ENCODE measurements around the gene DDX1. TPM values are rescaled to one million over a fixed set of nuclear protein-coding genes. Genes with fewer than 3 reads are reported as not detected.

The DDX1 gene
- total and polyA plus RNA-seq, 10 of the 15 experiments (the other 5 are each of a cell fraction or from before 2014, with no cell fraction given): 53.2 to 134 (median 85.6) TPM

DNA sequence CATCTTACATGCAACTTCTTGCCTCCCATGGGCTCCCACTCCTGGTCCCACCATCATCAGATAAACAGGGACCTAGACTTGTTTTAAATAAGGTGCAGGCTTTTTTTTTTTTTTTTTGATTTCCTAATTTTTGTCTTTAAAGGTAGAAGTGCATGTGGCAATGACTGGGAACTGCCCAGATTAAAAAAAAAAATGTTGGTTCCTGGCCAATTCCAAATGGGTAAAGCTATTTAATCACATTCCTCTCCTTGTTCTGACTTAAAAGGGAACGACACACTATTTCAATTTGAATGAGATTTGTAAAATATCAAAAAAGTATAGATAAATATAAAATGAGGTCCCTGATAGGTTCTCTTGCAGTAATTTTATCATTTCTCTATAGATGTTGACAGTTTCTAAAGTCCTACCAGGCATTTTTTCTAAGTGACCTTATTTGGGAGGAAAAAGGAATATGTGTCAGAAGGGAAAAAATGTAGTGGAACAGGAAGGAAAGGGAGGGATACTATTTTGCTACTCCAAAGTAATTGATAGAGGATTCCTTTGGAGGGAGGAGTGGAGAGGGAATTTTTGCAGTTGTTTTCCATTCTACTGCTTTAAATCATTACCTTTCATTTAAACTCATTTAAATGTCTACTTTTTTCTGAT lies 43.3 kb downstream of the DDX1 start:
- TF ChIP-seq FOXK2 (IDR thresholded peaks at IDR 0.05) (no peak), ZNF274 (IDR thresholded peaks at IDR 0.05; ENCODE audit: insufficient read depth, insufficient read length) (no peak), NFYB (IDR thresholded peaks at IDR 0.05; ENCODE audit: insufficient read depth, low read depth, low read length) (no peak), YBX1 (IDR thresholded peaks at IDR 0.05) (no peak), MXI1 (IDR thresholded peaks at IDR 0.05; ENCODE audit: low read depth, low read length) (no peak), HDGF (IDR thresholded peaks at IDR 0.05) (no peak), SMAD5 (IDR thresholded peaks at IDR 0.05; ENCODE audit: low read depth) (no peak), SREBF2 (IDR thresholded peaks at IDR 0.05; ENCODE audit: low read length) (no peak)
- TF ChIP-seq, protein P1, sequence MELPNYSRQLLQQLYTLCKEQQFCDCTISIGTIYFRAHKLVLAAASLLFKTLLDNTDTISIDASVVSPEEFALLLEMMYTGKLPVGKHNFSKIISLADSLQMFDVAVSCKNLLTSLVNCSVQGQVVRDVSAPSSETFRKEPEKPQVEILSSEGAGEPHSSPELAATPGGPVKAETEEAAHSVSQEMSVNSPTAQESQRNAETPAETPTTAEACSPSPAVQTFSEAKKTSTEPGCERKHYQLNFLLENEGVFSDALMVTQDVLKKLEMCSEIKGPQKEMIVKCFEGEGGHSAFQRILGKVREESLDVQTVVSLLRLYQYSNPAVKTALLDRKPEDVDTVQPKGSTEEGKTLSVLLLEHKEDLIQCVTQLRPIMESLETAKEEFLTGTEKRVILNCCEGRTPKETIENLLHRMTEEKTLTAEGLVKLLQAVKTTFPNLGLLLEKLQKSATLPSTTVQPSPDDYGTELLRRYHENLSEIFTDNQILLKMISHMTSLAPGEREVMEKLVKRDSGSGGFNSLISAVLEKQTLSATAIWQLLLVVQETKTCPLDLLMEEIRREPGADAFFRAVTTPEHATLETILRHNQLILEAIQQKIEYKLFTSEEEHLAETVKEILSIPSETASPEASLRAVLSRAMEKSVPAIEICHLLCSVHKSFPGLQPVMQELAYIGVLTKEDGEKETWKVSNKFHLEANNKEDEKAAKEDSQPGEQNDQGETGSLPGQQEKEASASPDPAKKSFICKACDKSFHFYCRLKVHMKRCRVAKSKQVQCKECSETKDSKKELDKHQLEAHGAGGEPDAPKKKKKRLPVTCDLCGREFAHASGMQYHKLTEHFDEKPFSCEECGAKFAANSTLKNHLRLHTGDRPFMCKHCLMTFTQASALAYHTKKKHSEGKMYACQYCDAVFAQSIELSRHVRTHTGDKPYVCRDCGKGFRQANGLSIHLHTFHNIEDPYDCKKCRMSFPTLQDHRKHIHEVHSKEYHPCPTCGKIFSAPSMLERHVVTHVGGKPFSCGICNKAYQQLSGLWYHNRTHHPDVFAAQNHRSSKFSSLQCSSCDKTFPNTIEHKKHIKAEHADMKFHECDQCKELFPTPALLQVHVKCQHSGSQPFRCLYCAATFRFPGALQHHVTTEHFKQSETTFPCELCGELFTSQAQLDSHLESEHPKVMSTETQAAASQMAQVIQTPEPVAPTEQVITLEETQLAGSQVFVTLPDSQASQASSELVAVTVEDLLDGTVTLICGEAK (IDR thresholded peaks at IDR 0.05; ENCODE audit: borderline replicate concordance): no peak
- WGBS (ENCODE audit: insufficient coverage, insufficient replicate concordance, low lambda C conversion rate, missing lambda C conversion rate): 100% methylated on average over 1 of the region's 1 CpG
- DNase-seq (ENCODE audit: low read depth, low spot score) (no peak), ATAC-seq (no peak), FAIRE-seq (no peak)
- H3K4me3 ChIP-seq: no peak overlapping the region
- H3K79me2 ChIP-seq (ENCODE audit: control insufficient read depth, insufficient read depth, low read length): no peaks in the 10 kb centered on the region
- H3K36me3 ChIP-seq (ENCODE audit: control insufficient read depth in 2 of 2, insufficient read depth in 2 of 2, low read length in 1 of 2): peaks cover 6 to 29% of the 10 kb centered on the region in 2 experiments
- CTCF ChIA-PET: interaction anchor here (0.7 to 1.7 kb wide), 2 partner anchors 20 to 114 kb away, joined by 3 to 6 read pairs; no protein-coding TSS in a partner anchor
- RAD21 ChIA-PET (ENCODE audit: unreplicated experiment): no interaction called here
- POLR2A ChIA-PET: no interaction called here
- no peaks in the 10 kb centered on the region for H3K27me3 ChIP-seq (replicated peaks in 1 of 2; ENCODE audit: control insufficient read depth in 2 of 2, insufficient read depth in 2 of 2, low read length in 1 of 2)
- BruUV-seq (replicated peaks): no TSS peak
- intact Hi-C loops (cut with micrococcal nuclease; ENCODE audit: unreplicated experiment): loop anchor here (5.0 kb wide), 2 partner anchors 582 to 872 kb away; no protein-coding TSS in a partner anchor
- no peak overlapping the region for H3K27ac ChIP-seq (ENCODE audit: control insufficient read depth, insufficient read depth)
- H3K9me3 ChIP-seq (replicated peaks; ENCODE audit: control insufficient read depth, insufficient read depth, low read length): no peaks in the 10 kb centered on the region
- H3K4me1 ChIP-seq (ENCODE audit: control insufficient read depth, insufficient read depth, low read length): no peaks in the 10 kb centered on the region
- no peak overlapping the region for H2AFZ ChIP-seq (ENCODE audit: control insufficient read depth, low read depth, low read length)
- H3K4me2 ChIP-seq (ENCODE audit: control insufficient read depth, insufficient read depth): no peak overlapping the region
- in situ Hi-C loops (cut with MboI): loop anchor here (10.0 kb wide), 1 partner anchor 650 kb away; no protein-coding TSS in a partner anchor
- no peaks in the 10 kb centered on the region for H4K20me1 ChIP-seq (ENCODE audit: control insufficient read depth, insufficient read depth)
- SMC1A ChIA-PET (ENCODE audit: uncharacterized antibody, unreplicated experiment): no interaction called here
- H3K9ac ChIP-seq (ENCODE audit: control insufficient read depth, insufficient read depth, low read length): no peak overlapping the region
